MV-4-11 (cell line): ENCODE results near the gene ADCY2.

ENCODE experiments used
- DNase-seq: peaks from one replicate; lab custom pipeline; 2025; lab: John Stamatoyannopoulos, UW

ADCY2 gene

DNA sequence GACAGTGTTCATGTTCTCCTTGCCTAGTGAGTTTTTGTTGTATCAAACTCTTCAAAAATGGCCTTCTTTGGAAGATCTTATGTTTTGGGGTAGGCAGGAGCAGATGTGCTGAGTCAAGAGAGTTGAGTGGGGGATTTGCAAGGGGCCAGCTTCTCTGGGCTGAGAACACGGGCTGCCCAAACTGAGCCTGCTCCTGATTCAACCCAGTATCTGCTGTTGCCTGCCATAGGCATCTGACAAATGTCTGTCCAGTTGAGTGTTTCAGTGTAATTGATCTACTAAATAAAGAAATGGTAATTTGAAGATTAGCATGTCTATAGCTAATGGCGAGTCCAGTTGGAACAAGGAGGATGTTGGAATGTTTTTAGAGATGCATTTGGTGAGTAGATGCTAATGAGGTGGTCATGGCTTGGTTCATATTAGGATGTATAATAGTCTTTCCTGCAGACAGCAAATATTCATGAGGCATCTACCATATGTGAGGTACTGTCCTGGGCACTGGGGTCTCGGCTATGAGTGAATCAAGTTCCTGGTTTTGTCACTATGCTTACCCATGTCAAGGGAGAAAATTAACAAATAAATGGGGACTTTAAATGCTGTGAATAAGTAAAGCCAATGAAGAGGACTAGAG is 119.5 kb downstream of the ADCY2 start:
- no peak for DNase-seq

DNA sequence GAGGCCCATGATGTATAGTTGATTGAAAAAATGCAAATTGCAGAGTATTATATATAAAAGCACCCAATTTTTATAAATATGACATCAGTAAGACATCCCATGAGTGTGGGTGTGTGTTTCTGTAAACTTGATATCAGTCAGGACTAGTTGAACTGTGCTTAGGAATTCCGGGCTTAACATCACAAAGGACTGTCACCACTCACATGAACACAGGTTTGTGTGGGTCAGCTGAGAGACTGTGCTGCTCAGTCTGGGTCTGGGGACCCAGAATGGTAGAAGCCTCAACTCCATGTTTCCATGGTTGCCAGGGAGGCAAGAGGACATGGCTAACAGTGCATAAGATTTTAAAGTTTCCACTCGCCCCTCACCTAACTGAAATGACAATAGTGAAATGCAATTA is 120.3 kb downstream of the ADCY2 start:
- no peak for DNase-seq

DNA sequence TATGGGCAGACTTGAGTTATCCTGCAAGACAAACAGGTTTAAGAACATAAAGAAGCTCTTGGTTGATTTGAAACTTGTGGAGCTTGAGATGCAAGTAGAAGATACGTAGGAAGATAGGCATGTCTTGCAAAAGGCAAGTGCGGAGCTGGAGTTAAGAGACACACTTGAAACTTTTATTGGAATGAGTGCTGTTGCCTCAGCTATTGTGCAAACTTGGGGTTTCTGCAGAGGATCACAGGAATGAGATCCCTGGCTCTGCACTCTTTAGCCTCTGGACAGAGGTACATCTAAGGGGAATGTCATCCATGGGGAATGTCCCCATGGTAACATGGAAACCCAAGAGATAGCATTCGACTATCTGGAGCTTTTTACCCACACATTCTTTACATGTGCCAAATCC is 121.1 kb downstream of the ADCY2 start:
- no peak for DNase-seq

DNA sequence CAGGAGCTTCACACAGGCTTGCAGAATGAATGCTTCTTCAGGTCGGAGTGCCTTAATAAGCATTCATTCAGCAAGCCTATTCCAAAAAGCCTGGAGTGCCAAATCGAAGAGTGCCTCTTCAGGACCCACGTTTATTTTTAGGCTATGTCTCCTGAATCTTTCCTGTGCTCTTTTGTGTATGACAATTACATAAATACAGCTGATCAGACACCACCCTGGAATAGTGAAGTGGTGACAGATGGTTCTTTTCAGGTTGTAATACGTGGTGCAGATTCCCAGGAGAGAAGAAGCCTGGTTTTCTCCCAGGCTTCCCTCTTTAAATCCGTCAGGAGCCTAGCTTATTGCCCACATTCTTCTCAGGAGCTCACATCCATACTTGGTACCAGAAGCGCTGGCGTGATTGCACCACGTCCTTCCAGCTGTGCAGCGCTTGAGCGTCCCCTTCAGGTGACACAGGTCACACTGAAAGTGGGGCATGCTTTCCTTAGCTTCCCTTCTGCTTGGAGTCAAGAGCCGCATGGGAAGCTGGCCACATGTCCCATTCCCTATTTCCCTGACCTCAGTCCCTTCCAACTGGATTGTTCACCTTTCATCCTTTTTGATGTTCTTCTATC is 123.1 kb downstream of the ADCY2 start:
- DNase-seq, result no peak

DNA sequence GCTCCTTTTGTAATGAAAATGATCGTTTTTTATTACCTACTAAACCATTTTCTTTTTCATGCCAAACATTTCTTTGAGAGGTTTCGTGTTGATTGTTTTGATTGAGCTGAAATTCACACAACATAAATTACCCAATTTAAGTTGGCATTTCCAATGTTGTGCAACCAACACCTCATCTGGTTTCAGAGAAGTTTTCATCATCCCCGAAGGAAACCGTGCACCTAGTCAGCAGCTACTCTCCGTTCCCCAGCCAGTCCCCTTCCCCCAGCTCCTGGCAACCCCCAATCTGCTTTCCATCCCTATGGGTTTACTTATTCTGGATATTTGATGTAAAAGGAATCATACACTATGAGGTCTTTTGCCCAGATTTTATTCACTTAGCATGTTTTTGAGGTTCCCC is 123.6 kb downstream of the ADCY2 start:
- DNase-seq, result no peak

DNA sequence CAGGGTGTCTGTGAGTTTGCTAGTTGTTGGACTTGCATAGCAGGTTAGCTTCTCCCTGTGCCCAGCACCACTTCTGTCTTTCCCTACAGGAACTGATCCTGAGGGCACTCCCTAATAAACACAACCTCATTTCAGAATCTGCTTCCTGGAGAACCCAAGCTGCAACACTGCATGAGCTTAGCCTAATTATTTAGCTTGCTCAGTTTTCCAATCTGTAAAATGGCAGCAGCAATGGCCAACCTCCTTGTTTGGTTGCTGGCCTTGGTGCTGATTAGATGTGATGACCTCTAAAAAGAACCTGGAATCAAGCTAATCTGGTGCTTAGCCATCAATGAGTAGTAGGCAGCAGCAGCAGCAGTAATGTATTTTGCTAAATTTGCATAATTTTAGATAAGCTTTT is 133.9 kb downstream of the ADCY2 start:
- DNase-seq, result no peak

DNA sequence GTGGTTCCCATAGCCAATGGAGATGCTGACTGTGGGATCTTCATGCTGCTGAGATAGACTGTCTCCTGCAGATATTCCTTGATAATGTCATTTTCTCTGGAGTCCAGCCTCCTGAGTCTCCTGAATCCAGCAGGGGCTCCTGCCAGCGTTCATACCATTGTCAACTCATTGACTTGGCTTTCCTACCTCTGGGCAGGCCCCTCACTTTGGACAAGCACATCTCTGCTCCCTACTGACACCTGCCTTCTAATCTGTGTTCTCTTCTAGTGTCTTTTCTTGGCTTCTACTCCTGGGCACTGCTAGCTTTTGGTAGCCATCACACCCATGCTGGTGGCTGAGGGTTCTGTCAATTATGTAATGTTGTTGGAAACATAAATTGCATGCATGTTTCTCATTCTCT is 138.0 kb downstream of the ADCY2 start:
- DNase-seq, result no peak

DNA sequence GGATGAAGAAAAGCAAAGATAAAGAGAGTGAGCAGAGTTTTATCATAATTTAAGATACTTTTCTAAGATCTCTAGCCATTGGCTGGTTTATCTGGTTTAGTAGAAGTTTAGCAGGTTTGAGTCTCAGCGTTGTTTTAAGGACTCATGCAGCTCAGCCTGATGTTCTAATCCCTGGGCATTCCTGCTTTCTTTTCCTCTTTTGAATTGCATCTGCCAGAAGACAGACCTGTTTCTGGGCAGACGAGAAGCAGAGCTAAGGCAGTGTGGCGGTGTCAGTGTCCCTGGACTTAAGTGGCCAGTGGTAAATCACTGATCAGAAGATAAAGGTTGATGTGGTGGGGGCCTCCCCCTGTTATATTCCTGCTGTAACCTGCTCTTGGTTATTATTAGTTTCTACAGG is 138.6 kb downstream of the ADCY2 start:
- DNase-seq, result no peak

DNA sequence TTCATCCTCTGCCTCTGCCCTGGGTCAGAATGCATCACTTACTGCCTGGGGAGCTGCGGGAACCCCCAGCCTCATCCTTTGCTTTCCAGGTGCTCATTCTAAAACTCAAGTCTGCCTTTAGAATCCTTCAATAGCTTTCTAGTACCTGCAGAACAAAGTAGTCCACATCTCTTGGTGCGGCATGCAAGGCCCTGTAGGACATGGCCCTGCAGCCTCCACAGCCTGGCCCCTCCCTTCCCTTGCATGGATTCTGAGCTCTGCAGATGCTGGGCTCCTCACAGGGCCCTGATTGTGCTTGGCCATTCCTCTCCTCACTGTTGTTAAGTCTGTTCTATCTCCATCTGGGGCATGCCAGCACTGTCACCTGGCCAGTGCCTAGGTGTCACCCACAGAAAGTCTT is 141.6 kb downstream of the ADCY2 start:
- DNase-seq, result no peak

DNA sequence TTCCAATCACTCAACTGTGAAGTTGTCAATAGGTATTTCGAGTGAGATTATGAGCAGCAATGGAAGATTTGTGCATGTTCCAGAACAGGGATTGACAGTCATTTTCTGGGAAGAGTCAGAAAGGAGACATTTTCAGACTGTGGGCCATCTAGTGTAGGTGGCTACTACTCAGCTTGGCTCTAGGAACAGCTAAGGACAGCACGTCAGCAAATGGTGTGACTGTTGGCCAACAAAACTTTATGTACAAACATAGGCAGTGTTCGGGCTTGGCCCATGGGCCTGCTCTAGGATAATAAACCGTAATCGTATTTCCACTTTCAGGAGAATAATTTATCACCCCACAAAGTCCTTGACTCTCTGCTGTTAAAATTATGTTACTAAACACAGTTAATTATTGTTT is 143.6 kb downstream of the ADCY2 start:
- no peak for DNase-seq

DNA sequence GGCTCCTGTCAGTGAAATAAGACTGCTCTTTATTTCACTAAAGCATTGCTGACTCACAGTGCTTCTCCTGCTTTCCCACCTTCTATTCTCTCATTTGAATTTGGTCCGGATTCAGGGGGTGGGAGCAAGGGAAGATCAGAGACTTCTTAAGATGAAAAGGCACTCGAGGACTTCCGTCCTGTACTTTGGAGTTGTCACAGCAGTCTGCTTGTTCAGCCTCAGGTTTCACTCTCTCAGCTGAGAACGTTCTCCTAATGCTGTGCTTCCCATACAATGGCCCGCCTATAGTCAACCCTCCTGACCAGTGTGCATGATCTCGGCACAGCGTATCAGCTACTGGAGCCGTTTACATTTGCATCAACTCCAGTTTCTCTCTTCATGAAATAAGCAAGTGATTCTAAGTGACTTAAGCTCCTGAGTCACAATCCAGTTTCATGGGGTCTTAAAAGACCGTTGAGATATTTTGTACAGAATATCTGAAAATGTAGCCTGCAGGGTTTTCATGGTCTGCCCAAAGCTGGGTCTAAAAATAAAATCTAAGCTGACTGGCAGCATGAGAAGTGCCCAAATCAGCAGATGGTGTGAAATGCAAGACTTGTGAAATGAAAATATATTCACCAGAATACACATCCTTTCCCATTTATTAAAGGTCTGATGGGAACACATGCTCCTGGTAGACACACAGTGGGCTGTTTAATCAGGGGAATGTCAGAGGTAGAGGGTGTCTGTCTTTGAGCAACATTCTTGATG is 145.0 kb downstream of the ADCY2 start:
- DNase-seq, result no peak

DNA sequence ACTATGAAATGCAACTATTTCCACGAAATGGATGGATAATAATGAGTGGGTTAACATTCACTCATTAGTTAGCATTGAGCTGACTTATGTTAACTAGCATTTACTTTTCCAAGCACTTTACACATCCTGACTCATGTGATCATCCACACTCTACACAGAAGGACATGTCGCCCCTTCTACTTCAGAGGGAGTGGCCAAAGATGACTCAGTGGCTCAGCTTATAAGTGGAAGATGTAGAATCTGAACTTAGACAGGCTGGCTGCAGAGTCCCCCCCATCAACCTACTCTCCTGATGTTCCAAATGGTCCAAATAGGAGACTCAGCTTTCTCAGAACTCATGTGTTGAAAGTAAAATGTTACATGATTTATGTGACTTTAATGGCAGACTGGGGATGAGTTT is 146.0 kb downstream of the ADCY2 start:
- no peak for DNase-seq

DNA sequence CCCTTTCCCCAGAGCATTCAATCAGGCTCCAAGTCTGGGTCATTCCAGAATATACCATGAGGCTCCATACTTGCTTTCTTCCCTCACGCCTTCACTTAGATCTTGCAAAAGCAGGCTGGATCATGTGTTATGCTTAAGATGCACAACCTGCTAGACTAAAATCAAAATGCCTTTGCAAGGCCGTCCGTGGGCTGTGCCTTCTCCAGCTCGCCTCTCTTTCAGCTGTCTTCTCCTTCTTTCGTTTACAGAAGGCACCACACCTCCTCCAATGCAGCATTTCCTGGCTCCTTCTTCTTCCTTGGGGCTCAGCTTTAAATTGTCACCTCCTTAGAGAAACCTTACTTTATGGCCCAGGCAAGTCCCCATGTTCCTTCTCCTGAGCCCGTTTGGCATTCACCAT is 150.6 kb downstream of the ADCY2 start:
- no peak for DNase-seq

DNA sequence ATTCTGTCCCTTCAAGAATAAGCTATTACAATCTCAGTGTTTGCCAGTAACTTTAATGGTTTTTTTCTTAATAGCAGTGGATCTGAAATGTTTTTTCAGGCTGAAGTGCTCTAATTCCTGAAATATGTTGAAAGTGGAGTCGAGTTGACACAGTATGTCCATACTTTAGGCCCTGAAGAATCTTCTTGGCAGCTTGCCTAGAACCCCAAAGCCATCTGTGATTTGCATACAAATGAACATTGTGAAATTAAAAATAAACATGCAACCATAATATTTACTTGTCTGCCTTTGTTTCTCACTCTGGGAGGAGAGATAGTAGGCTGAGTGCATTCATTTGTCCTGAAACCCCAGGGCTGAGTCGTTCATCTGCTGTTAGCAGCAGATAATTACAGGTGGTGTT is 152.7 kb downstream of the ADCY2 start:
- DNase-seq, result no peak

DNA sequence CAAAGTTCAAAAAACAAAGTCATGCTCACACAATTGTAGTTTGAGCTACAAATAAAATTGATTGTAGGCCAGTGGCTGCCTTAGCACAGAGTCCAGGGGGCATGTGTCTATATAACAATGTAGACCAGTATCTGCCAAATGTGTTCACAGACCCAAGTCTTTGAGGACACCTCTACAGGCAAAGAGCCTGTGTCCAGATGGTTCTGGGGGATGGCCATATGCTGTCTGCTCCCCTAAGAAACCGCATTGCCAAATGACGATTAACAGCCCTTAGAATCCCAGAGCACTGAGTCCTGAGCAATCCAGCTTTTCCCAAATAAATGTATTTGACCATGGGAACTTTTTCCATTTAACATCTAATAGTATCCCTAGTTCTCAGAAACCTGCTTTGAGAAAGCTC is 169.6 kb downstream of the ADCY2 start:
- DNase-seq, result no peak

DNA sequence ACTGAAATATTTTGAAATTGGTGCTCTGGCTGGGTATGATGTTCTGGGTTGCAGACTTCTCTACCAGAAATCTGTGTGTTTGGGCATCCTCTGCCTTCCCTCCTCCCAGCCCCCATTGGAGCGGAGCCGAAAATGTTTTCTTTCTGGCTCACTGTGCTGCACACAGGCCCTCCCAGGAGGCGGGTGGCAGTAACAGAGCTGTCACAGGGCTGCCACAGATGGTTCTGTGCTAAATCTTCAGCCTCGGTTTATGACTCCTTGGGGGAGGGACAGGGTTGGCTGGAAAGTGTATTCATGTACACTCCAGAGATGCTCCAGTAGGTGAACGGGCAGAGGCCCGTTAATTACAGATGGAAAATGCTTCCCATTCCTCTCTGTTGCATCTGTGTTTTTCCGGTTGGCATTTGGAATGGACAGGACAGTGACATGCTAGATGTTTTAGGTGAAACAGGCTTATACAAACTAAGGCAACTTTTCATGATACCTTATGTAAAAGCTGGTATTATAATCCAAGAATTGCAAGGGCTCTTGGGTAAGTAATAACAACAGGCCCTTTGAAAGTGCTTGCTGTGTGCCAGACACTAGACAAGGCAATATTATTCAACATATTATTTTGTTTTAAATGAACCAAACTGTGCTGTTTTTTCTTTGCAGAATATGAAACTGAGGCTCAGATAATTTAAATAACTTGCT is 180.2 kb downstream of the ADCY2 start:
- DNase-seq, result no peak

DNA sequence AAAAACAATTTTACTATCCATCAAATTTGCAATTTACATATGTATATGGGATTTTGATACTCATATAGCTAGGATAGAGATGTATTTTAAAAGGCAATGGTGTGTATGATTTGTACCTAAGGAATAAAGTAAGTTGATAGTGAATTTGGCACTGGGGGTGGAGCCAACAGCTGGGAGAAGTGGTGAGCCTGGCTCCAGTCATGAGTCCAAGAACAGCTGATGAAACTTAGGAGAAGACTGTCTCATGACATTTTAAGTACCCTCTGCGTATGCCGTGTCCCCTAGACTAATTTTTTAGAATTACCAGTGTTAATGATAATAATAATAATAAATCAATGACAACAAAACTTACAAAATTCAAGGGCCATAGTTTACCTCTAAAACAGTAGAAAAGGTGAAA is 181.4 kb downstream of the ADCY2 start:
- no peak for DNase-seq

DNA sequence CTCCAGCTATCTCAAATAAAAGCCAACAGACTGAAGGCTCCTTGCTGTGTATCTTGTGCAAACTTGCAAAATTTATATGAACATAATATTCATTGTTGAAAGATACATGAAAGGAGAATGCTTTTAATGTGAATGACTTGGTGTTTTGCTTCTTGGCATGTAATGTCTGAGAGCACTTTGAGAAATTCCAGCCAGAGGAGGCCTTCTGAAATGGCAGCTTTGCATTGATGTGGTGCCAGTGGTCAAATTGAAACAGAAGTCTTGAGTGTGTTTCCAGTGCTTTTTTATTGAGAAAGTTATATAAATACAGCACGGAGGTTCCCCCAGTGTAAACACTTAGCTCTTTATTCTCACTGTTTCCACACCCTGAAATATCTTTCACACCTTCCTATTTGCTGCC is 182.1 kb downstream of the ADCY2 start:
- DNase-seq, result no peak

DNA sequence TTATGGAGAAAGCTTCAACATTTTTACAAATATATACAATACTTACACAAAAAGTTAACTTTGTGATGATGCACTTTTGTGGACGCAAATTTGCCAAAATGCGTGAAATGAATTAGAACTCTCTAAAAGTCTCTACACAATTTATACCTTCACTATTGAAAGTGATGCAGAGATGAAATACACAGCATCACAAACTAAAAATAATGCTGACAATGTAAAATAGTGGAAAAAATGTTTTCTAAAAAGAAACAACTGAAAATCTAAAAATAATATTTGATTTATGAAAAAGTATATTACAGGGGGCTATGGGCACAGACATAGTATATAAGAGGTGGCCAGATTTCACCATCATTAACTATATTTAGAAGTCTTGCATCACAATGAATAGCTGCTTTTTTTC is 188.8 kb downstream of the ADCY2 start:
- DNase-seq, result no peak

DNA sequence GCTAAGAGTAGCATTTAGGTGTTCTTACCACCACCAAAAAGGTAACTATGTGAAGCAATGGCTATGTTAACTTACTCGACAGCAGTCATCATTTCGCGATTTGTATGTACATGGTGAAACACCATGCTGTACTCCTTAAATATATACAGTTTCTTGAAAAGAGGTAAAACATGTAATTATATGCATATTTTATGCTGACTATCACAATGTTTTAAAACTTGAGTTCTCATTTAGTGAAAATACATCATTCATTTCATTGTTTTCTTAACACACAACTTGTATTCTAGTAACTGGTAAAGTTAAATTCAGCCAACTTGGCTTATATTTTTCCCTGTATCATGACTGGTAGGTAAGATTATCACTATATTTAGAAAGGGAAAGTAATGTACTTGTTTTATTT is 189.9 kb downstream of the ADCY2 start:
- no peak for DNase-seq

DNA sequence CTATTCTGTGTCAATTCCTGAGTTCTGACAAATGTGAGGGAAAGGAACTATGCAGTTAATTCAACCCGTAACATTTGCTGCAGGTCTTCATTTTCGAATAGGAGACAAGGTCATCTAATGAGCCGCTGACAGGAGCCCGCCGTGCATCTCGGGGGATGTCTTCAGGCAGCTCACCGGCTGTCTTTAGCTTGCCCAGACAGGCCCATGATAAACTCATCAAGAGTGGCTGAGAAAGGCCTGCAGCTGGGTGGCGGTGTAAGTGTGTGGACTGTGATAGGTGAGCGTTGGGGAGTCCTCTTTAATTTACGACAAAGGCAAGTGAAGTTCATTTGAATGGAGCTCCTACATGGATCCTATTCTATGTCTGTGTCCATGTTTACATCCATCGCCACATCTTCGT is 190.5 kb downstream of the ADCY2 start:
- no peak for DNase-seq

DNA sequence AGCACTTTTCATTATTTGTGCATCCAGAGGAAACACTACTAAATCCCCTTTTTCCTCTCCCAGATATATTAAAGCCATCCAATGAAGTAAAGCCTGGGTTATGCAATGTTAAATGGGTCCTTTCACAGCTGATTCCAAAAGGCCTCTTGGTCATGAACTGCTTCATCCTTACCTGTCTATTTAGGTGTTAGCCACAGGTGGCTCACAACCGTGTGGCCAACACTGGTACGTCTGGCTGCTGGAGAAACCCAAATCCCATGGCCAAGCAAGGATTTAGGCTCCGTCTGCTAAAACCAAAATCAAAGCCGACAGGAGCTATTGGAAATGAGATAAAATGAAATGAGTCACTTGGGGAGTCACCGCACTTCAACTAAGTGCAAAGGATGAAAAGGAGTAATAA is 193.9 kb downstream of the ADCY2 start:
- DNase-seq, result no peak

DNA sequence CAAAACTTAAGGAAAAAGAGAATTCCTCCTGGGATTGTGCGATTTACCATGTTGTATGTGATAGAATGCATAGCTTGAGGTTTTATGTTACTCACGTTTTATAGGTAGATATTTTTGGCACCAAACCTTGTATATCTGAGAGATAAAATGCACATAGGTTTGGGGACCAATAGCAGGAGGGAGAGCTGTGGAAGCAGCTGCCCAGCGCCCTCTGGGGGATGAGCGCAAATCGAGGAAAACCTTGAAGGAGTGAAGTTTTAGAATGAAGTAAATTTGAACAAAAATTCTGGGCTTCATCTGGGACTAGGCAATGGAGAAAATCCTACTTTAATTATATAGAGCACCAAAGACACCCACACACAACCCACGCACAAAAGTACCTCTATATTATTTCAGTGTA is 197.0 kb downstream of the ADCY2 start:
- DNase-seq, result no peak
